ENCODE data around the gene RPRD2.
A peak's percentile ranks its signal among the peaks of the same experiment; 100 is the strongest.

Gene RPRD2

DNA sequence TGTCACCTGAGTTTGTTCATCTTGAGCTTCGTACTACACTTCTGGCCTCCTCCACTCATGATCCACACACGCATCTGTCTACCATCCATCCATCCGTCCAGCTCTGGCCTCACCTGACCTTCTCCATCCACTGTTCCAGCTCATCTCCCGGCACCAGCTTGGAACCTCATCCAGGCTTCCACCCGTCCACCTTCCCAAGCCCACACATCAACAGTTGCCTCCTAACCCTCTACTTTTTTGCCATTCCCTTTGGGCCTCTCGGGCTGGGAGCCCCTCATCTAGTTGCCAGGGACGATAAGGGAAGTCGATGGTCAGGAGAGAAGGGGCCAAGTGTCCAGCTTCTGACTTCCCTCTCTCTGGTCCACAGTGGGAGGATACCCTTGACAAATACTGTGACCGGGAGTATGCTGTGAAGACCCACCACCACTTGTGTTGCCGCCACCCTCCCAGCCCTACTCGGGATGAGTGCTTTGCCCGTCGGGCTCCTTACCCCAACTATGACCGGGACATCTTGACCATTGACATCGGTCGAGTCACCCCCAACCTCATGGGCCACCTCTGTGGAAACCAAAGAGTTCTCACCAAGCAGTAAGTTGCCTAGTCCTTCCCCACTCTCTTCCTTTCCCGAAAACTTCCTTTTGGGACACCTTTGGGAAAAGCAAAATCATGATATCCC, 148.2 kb downstream of the RPRD2 start:
- Histone ChIP-seq H3K36me3 (ENCODE audit: control insufficient read depth, insufficient read depth, low read length) (no peaks in the 10 kb centered on the region), H3K27me3 (ENCODE audit: control insufficient read depth, insufficient read depth, low read length) (no peaks in the 10 kb centered on the region), H3K4me3 (ENCODE audit: low read length) (no peak overlapping the region), H3K4me1 (ENCODE audit: control insufficient read depth, insufficient read depth, low read length) (peaks cover 33% of the 10 kb centered on the region), H3K9ac (ENCODE audit: low read length) (no peak overlapping the region), H3K9me3 (ENCODE audit: control insufficient read depth, low read length) (no peaks in the 10 kb centered on the region)

DNA sequence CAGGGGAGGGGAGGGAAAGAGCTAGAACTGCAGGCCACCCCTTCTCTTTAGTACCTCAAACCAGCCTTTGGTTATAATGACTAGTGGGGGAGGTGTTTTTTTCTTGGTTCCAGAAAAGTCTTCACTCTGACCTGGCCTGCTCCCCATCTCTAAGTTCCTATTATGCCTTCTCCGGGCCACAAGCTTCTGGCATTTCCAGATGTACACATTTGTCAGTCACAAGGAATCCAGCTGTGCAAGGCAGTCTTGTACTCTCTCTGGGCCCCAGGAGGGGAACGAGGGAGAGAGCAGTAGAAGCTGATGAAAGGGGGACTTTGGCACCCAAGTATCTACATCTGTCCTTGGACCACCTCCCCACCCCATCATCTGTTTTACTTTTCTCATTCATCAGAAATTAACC, 148.9 kb downstream of the RPRD2 start:
- no peaks in the 10 kb centered on the region for H3K27me3 ChIP-seq (ENCODE audit: control insufficient read depth, insufficient read depth, low read length)
- H3K4me1 ChIP-seq (ENCODE audit: control insufficient read depth, insufficient read depth, low read length) = peaks cover 35% of the 10 kb centered on the region
- H3K4me3 ChIP-seq (ENCODE audit: low read length) = no peak overlapping the region
- no peak overlapping the region for H3K9ac ChIP-seq (ENCODE audit: low read length)
- H3K36me3 ChIP-seq (ENCODE audit: control insufficient read depth, insufficient read depth, low read length) = no peaks in the 10 kb centered on the region
- H3K9me3 ChIP-seq (ENCODE audit: control insufficient read depth, low read length) = no peaks in the 10 kb centered on the region

DNA sequence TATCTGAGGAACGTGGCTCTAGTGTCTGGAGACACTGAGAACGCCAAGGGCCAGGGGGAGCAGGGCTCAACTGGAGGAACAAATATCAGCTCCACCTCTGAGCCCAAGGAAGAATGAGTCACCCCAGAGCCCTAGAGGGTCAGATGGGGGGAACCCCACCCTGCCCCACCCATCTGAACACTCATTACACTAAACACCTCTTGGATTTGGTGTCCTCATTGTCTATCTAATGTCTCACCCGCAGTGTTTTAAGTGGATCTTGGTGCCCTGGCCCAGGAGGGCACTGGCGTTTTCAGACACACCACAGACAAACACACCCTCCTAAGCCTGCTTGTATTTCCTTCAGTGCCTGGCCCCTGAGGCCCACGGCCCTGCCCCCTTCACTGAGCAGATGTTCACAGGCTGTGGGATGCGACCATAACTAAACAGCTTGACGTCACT, 149.4 kb downstream of the RPRD2 start:
- Histone ChIP-seq H3K9ac (ENCODE audit: low read length) (no peak overlapping the region), H3K36me3 (ENCODE audit: control insufficient read depth, insufficient read depth, low read length) (no peaks in the 10 kb centered on the region), H3K4me1 (ENCODE audit: control insufficient read depth, insufficient read depth, low read length) (peaks cover 31% of the 10 kb centered on the region), H3K27me3 (ENCODE audit: control insufficient read depth, insufficient read depth, low read length) (no peaks in the 10 kb centered on the region), H3K4me3 (ENCODE audit: low read length) (no peak overlapping the region), H3K9me3 (ENCODE audit: control insufficient read depth, low read length) (no peaks in the 10 kb centered on the region)

DNA sequence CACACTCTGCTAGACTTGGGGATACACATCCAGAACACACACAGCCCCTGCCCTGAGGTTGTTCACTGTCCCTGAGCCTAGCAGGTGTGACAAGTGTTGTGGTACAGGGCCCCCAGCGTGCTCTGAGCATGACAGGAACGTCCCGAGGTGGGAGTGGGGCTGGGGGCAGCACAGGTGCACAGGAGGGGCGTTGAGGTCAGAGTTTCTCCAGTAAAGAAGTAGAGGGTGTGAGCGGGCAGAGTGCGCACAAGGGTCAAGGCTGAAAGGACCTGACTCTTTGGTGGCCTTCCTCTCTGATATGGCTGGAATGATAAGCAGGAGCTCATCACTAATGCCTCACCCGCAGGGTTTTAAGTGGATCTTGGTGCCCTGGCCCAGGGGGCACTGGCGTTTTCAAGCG, 150.3 kb downstream of the RPRD2 start:
- Histone ChIP-seq H3K9me3 (ENCODE audit: control insufficient read depth, low read length) (no peaks in the 10 kb centered on the region), H3K27me3 (ENCODE audit: control insufficient read depth, insufficient read depth, low read length) (no peaks in the 10 kb centered on the region), H3K4me1 (ENCODE audit: control insufficient read depth, insufficient read depth, low read length) (peaks cover 26% of the 10 kb centered on the region), H3K9ac (ENCODE audit: low read length) (no peak overlapping the region), H3K4me3 (ENCODE audit: low read length) (no peak overlapping the region), H3K36me3 (ENCODE audit: control insufficient read depth, insufficient read depth, low read length) (no peaks in the 10 kb centered on the region)

DNA sequence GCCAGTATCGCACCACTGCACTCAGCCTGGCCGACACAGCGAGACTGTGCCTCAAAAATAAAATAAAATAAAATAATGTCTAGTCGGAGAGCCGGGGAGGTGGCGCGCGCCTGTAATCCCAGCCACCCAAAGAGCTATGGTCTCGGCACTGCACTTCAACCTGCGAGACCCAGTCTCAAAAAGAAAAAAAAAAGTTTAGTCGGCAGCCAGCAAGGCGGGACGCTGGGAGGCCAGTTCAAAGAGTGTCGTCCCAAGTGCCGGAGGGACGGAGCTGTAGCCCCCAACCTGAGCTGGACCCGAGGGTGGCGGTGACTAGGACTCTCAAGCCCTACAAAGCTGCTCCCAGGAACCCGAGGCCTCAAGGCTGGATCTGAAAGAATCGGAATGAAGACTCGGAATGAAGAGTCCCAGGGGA, 151.0 kb downstream of the RPRD2 start:
- peak overlapping the region; percentile 67 for H3K9ac ChIP-seq (ENCODE audit: low read length)
- no peaks in the 10 kb centered on the region for H3K9me3 ChIP-seq (ENCODE audit: control insufficient read depth, low read length)
- no peaks in the 10 kb centered on the region for H3K36me3 ChIP-seq (ENCODE audit: control insufficient read depth, insufficient read depth, low read length)
- H3K4me1 ChIP-seq (ENCODE audit: control insufficient read depth, insufficient read depth, low read length) = peaks cover 26% of the 10 kb centered on the region
- no peaks in the 10 kb centered on the region for H3K27me3 ChIP-seq (ENCODE audit: control insufficient read depth, insufficient read depth, low read length)
- H3K4me3 ChIP-seq (ENCODE audit: low read length) = peak overlapping the region; percentile 6

DNA sequence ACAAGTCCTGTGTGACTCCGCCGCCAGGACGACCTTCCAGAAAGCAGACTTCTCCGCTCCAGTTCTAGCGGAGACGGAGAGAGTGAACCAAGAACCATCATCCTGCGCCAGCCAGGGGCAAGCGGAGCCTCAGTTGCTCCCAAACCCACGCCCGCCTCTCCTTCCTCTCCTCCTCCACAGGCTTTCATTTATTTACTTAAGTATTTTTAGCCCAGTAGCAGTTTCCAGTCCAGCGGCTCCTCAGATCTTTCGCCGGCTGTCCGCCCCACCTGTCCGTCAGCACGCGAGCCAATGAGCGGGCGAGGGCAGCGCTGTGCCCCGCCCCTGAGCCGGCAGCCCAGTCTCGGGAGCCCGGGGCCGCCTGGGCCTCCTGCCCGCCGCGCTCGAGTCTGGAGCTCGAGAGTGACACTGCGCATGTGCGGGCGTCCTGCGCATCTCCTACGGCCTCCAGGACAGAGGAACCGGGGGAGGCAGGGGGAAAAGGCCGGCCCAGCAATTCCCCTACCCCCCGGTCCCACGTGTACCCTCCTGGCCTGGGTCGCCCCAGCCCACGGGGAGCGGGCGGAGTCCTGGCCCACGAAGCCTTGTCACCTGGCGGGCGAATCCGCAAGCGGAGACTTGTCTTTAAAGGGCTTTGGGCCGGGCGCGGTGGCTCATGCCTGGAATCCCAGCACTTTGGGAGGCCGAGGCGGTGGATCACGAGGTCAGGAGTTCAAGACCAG, 151.5 kb downstream of the RPRD2 start, which contains the start of gene FALEC:
TSS of gene FALEC (plus strand) at position 425 of the 722 bp plus-strand sequence.
- Histone ChIP-seq H3K27me3 (ENCODE audit: control insufficient read depth, insufficient read depth, low read length) (no peaks in the 10 kb centered on the region), H3K36me3 (ENCODE audit: control insufficient read depth, insufficient read depth, low read length) (no peaks in the 10 kb centered on the region), H3K4me1 (ENCODE audit: control insufficient read depth, insufficient read depth, low read length) (peaks cover 26% of the 10 kb centered on the region), H3K9me3 (ENCODE audit: control insufficient read depth, low read length) (no peaks in the 10 kb centered on the region), H3K9ac (ENCODE audit: low read length) (peak within 1 kb of the TSS; percentile 67), H3K4me3 (ENCODE audit: low read length) (peak within 1 kb of the TSS; percentile 6)

DNA sequence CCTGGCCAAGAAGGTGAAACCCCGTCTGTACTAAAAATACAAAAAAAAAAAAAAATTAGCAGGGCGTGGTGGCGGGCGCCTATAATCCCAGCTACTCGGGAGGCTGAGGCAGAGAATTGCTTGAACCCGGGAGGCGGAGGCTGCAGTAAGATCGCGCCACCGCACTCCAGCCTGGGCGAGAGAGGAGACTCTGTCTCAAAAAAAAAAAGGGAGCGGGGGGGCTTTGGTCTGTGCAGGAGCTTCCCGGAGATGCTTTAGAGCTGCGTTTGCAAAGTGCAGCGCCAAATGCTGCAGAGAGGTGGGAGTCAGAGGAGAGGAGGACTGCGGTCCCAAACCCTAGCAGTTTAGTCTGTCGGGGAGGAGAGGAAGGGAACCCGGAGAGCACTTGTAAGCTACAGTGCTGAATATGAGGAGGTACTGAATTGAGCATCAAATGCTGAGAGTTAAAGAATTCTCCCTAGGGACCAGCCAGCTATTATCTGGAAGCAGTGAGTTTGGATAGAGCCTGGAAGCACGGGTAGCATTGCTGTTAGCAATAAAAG, 152.2 kb downstream of the RPRD2 start:
- no peaks in the 10 kb centered on the region for H3K36me3 ChIP-seq (ENCODE audit: control insufficient read depth, insufficient read depth, low read length)
- H3K4me1 ChIP-seq (ENCODE audit: control insufficient read depth, insufficient read depth, low read length) = peaks cover 26% of the 10 kb centered on the region
- H3K9me3 ChIP-seq (ENCODE audit: control insufficient read depth, low read length) = no peaks in the 10 kb centered on the region
- H3K9ac ChIP-seq (ENCODE audit: low read length) = peak overlapping the region; percentile 67
- H3K27me3 ChIP-seq (ENCODE audit: control insufficient read depth, insufficient read depth, low read length) = no peaks in the 10 kb centered on the region
- peak overlapping the region; percentile 6 for H3K4me3 ChIP-seq (ENCODE audit: low read length)

DNA sequence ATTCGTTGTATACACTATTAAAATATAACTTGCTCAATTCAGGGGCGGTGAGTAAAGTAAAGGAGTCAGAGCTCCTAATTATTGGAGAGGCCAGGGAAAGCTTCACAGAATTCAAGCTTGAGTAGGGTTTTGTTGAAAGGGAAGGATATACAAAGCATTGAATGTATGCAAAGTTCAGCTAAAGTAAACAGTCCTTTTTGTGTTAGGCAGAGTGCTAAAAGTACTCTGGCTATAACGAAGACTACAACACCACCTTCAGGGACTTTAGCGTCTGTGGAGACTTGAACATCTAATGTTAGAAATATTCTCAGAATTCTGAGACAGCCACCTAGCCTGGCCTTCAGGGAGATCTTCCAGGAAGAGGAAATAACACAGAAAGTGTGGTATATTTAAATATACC, 152.7 kb downstream of the RPRD2 start:
- no peaks in the 10 kb centered on the region for H3K27me3 ChIP-seq (ENCODE audit: control insufficient read depth, insufficient read depth, low read length)
- H3K9ac ChIP-seq (ENCODE audit: low read length) = no peak overlapping the region
- H3K9me3 ChIP-seq (ENCODE audit: control insufficient read depth, low read length) = no peaks in the 10 kb centered on the region
- H3K36me3 ChIP-seq (ENCODE audit: control insufficient read depth, insufficient read depth, low read length) = no peaks in the 10 kb centered on the region
- no peak overlapping the region for H3K4me3 ChIP-seq (ENCODE audit: low read length)
- peaks cover 26% of the 10 kb centered on the region for H3K4me1 ChIP-seq (ENCODE audit: control insufficient read depth, insufficient read depth, low read length)

DNA sequence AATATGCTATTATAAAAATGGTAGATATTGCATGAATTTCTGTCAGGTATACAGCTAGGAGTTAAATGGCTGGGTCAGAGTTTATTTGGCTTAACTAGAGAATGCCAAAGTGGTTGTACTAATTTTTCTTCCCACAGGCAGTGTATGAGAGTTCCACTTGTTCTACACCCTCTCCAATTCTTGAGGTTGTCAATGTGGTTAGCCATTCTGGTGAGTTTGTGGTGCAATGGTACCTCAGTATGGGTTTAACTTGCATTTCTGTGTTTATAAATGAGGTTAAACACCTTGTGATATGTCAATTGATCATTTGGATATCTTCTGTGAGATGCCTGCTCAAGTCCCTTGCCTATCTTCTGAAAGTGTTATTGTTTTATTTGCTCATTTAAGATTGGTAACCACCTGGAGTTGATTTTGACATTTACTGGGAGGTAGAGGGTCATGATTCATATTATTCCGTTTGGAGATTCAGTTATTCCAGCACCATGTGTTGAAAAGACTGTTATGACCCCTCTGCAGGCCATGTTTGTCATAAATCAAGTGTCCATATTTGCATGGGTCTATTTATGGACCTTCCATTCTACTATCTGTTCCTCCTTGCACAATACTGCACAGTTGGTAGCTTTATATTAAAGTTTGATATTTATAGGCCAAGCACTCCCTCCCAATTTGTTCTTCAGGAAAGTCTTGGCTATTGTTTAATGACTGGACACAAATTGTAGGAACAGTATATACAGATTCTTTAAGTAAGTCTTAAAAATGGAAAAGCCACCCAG, 157.4 kb downstream of the RPRD2 start:
- Histone ChIP-seq H3K9ac (ENCODE audit: low read length) (no peak overlapping the region), H3K9me3 (ENCODE audit: control insufficient read depth, low read length) (no peaks in the 10 kb centered on the region), H3K4me3 (ENCODE audit: low read length) (no peak overlapping the region)

DNA sequence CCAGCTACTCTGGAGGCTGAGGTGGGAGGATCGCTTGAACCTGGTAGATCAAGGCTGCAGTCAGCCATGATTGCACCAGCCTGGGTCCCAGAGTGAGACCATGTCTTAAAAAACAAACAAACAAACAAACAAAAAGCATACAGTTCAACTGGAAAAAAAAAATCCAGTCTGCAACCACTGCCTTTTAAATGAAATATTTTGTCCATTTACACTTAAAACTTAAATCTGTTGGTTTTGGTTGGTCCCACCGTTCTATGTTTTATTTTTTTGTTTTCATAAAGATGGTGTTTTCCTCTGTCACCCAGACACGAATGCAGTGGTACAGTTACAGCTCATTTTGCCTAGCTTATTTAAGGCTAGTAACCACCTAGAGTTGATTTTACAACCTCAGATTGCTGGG, 161.4 kb downstream of the RPRD2 start:
- H3K36me3 ChIP-seq (ENCODE audit: control insufficient read depth, insufficient read depth, low read length) = no peaks in the 10 kb centered on the region
- no peak overlapping the region for H3K4me3 ChIP-seq (ENCODE audit: low read length)
- no peak overlapping the region for H3K9ac ChIP-seq (ENCODE audit: low read length)
- H3K4me1 ChIP-seq (ENCODE audit: control insufficient read depth, insufficient read depth, low read length) = peaks cover 8% of the 10 kb centered on the region
- H3K9me3 ChIP-seq (ENCODE audit: control insufficient read depth, low read length) = no peaks in the 10 kb centered on the region
- no peaks in the 10 kb centered on the region for H3K27me3 ChIP-seq (ENCODE audit: control insufficient read depth, insufficient read depth, low read length)

More for the DNA sequence above, 157.4 kb downstream of the RPRD2 start:
- Histone ChIP-seq H3K36me3 (ENCODE audit: control insufficient read depth, insufficient read depth, low read length) (no peaks in the 10 kb centered on the region), H3K27me3 (ENCODE audit: control insufficient read depth, insufficient read depth, low read length) (no peaks in the 10 kb centered on the region), H3K4me1 (ENCODE audit: control insufficient read depth, insufficient read depth, low read length) (peaks cover 8% of the 10 kb centered on the region)
